ENCODE measurements around the gene VEGFA.

- no peak for TF ChIP-seq POLR2AphosphoS5 (IDR thresholded peaks at IDR 0.05; ENCODE audit: low read depth)
- TF ChIP-seq, protein P1, sequence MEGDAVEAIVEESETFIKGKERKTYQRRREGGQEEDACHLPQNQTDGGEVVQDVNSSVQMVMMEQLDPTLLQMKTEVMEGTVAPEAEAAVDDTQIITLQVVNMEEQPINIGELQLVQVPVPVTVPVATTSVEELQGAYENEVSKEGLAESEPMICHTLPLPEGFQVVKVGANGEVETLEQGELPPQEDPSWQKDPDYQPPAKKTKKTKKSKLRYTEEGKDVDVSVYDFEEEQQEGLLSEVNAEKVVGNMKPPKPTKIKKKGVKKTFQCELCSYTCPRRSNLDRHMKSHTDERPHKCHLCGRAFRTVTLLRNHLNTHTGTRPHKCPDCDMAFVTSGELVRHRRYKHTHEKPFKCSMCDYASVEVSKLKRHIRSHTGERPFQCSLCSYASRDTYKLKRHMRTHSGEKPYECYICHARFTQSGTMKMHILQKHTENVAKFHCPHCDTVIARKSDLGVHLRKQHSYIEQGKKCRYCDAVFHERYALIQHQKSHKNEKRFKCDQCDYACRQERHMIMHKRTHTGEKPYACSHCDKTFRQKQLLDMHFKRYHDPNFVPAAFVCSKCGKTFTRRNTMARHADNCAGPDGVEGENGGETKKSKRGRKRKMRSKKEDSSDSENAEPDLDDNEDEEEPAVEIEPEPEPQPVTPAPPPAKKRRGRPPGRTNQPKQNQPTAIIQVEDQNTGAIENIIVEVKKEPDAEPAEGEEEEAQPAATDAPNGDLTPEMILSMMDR (IDR thresholded peaks at IDR 0.05; ENCODE audit: insufficient read depth, low read length): no peak
- TF ChIP-seq, protein P2, sequence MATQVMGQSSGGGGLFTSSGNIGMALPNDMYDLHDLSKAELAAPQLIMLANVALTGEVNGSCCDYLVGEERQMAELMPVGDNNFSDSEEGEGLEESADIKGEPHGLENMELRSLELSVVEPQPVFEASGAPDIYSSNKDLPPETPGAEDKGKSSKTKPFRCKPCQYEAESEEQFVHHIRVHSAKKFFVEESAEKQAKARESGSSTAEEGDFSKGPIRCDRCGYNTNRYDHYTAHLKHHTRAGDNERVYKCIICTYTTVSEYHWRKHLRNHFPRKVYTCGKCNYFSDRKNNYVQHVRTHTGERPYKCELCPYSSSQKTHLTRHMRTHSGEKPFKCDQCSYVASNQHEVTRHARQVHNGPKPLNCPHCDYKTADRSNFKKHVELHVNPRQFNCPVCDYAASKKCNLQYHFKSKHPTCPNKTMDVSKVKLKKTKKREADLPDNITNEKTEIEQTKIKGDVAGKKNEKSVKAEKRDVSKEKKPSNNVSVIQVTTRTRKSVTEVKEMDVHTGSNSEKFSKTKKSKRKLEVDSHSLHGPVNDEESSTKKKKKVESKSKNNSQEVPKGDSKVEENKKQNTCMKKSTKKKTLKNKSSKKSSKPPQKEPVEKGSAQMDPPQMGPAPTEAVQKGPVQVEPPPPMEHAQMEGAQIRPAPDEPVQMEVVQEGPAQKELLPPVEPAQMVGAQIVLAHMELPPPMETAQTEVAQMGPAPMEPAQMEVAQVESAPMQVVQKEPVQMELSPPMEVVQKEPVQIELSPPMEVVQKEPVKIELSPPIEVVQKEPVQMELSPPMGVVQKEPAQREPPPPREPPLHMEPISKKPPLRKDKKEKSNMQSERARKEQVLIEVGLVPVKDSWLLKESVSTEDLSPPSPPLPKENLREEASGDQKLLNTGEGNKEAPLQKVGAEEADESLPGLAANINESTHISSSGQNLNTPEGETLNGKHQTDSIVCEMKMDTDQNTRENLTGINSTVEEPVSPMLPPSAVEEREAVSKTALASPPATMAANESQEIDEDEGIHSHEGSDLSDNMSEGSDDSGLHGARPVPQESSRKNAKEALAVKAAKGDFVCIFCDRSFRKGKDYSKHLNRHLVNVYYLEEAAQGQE (IDR thresholded peaks at IDR 0.05; ENCODE audit: insufficient replicate concordance, low read depth): no peak
- no peak for TF ChIP-seq GABPA (IDR thresholded peaks at IDR 0.05; ENCODE audit: low read depth)
- no peak for TF ChIP-seq SPI1 (IDR thresholded peaks at IDR 0.05; ENCODE audit: borderline replicate concordance, low read depth)
Measured at GRCh38 chr6:43780293-43780692, 10.3 kb downstream of the VEGFA start.

Data from HL-60 (cell line).